Skeletal muscle satellite cell (primary cell): ENCODE data around the gene FRMD3.

Experiments used
- H3K27me3 ChIP-seq: 2 replicates; pipeline ENCODE4 v1.7.0; 2013; ENCODE audit warnings: low read length; ENCODE audit not compliant: control insufficient read depth, insufficient read depth
- H3K36me3 ChIP-seq: 2 replicates; pipeline ENCODE4 v1.7.0; 2013; ENCODE audit warnings: mild to moderate bottlenecking, control low read depth, low read length; ENCODE audit not compliant: insufficient read depth
- H3K4me1 ChIP-seq: 2 replicates; pipeline ENCODE4 v1.7.0; 2013; ENCODE audit warnings: low read length; ENCODE audit not compliant: control insufficient read depth, insufficient read depth
- H3K4me2 ChIP-seq: 2 replicates; pipeline ENCODE4 v1.7.0; 2013; ENCODE audit warnings: mild to moderate bottlenecking, low read length
- H3K4me3 ChIP-seq: 2 replicates; pipeline ENCODE4 v1.7.0; 2013; ENCODE audit warnings: low read length
- H3K9ac ChIP-seq: 2 replicates; pipeline ENCODE4 v1.7.0; 2013; ENCODE audit warnings: mild to moderate bottlenecking, low read depth, low read length, moderate library complexity
- H3K9me3 ChIP-seq: replicated peaks from 2 replicates; pipeline ENCODE4 v1.7.0; 2013; ENCODE audit warnings: mild to moderate bottlenecking, control low read depth, low read length

FRMD3 gene

DNA sequence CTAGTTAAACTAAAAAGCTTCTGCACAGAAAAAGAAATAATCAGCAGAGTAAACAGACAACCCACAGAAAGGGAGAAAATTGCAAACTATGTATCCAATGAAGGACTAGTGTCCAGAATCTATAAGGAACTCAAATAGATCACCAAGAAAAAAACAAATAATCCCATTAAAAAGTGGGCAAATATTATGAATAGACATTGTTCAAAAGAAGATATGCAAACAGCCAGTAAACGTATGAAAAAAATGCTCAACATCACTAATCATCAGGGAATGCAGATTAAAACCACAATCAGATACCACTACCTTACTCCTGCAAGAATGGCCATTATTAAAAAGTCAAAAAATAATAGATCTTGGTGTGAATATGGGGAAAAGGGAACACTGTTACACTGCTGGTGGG is 119.9 kb downstream of the FRMD3 start:
- no peaks in the 10 kb centered on the region for H3K4me1 ChIP-seq
- no peaks in the 10 kb centered on the region for H3K36me3 ChIP-seq
- no peaks in the 10 kb centered on the region for H3K27me3 ChIP-seq
- no peak overlapping the region for H3K4me2 ChIP-seq
- no peak overlapping the region for H3K9ac ChIP-seq
- no peaks in the 10 kb centered on the region for H3K9me3 ChIP-seq
- H3K4me3 ChIP-seq, result no peak overlapping the region

- no peaks in the 10 kb centered on the region for H3K36me3 ChIP-seq
- no peaks in the 10 kb centered on the region for H3K27me3 ChIP-seq
- no peak overlapping the region for H3K4me2 ChIP-seq
- no peaks in the 10 kb centered on the region for H3K4me1 ChIP-seq
- H3K9ac ChIP-seq, result no peak overlapping the region
- no peak overlapping the region for H3K4me3 ChIP-seq
- H3K9me3 ChIP-seq, result no peaks in the 10 kb centered on the region
These were observed 124.8 kb downstream of the FRMD3 start for GRCh38 chr9:83413367-83413766.

DNA sequence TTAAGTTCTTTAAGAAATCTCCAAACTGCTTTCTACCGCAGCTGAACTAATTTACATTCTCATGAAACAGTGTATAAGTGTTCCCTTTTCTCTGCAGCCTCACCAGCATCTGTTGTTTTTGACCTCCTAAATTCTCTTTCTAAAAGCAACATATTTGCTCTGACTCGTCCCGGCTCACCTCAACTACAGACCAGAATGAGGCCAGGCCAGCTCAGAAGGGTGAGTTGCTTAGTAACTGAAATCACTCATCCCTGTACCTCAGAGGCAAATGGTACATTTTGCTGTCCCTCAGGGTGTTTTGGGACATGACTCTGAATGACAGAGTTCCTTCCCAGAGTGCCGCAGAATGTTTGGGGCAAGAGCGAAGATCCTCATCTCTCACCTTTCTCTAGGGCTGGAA is 127.5 kb downstream of the FRMD3 start:
- no peak overlapping the region for H3K4me3 ChIP-seq
- H3K4me1 ChIP-seq, result no peaks in the 10 kb centered on the region
- no peaks in the 10 kb centered on the region for H3K36me3 ChIP-seq
- no peak overlapping the region for H3K4me2 ChIP-seq
- no peaks in the 10 kb centered on the region for H3K27me3 ChIP-seq
- H3K9ac ChIP-seq, result no peak overlapping the region
- H3K9me3 ChIP-seq, result no peaks in the 10 kb centered on the region

GRCh38 chr9:83406921-83407320 is 131.3 kb downstream of the FRMD3 start:
- Histone ChIP-seq H3K9me3 (no peaks in the 10 kb centered on the region), H3K36me3 (no peaks in the 10 kb centered on the region), H3K4me2 (no peak overlapping the region), H3K9ac (no peak overlapping the region), H3K4me1 (no peaks in the 10 kb centered on the region), H3K27me3 (no peaks in the 10 kb centered on the region), H3K4me3 (no peak overlapping the region)

DNA sequence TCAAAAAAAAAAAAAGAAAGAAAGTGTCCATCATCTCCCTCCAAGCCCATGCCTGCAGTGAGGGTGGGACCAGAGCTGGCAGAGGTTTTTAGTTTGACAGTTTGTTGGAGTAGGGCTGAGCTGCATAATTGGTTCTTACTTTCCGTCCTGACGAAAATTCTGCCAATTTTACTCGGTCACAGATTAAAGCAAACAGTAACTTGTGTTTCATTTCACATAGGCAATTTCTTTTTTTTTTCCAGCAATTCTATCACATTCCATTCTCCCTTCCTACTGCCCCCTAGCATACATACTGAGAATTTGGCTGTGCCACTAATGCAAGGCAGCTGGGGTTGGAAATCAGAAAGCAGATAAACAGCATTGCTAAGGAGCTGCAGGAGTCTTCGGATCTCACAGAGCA is 132.4 kb downstream of the FRMD3 start:
- H3K4me2 ChIP-seq, result no peak overlapping the region
- H3K9ac ChIP-seq, result no peak overlapping the region
- H3K4me3 ChIP-seq, result no peak overlapping the region
- no peaks in the 10 kb centered on the region for H3K9me3 ChIP-seq
- no peaks in the 10 kb centered on the region for H3K36me3 ChIP-seq
- no peaks in the 10 kb centered on the region for H3K4me1 ChIP-seq
- no peaks in the 10 kb centered on the region for H3K27me3 ChIP-seq

DNA sequence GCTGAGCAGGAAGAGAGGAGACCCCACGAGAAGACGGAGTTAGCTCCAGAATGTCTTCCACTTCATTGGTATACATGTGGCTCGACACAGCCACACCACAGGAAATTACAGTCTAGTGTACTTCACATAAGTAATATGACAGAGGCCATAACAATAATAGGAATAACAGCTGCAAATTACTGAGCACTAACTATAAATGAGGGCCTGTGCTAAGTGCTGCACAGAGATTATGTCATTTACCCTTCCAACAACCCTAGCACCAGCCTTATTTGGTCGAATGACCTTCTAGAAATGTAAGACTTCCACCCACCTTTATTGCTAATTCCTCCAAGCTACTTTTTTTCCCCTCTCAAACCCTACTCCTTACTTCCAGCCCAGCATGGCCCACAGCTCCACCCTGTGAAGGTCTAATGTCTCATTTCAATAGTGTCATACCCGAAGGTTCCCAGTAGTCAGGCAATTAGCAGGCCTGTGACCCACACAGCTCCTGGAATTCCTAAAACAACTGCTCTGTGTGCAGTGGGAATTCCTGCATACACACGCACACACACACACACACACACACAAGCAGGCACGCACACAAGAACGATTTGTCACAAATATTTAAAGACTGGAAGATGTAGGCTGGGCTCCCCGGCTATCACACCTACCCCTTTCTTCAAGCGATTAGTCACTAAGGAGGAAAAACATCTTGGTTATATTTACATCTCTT is 134.5 kb downstream of the FRMD3 start:
- Histone ChIP-seq H3K36me3 (no peaks in the 10 kb centered on the region), H3K4me3 (no peak overlapping the region), H3K9ac (no peak overlapping the region), H3K4me1 (no peaks in the 10 kb centered on the region), H3K9me3 (no peaks in the 10 kb centered on the region), H3K27me3 (no peaks in the 10 kb centered on the region), H3K4me2 (no peak overlapping the region)

DNA sequence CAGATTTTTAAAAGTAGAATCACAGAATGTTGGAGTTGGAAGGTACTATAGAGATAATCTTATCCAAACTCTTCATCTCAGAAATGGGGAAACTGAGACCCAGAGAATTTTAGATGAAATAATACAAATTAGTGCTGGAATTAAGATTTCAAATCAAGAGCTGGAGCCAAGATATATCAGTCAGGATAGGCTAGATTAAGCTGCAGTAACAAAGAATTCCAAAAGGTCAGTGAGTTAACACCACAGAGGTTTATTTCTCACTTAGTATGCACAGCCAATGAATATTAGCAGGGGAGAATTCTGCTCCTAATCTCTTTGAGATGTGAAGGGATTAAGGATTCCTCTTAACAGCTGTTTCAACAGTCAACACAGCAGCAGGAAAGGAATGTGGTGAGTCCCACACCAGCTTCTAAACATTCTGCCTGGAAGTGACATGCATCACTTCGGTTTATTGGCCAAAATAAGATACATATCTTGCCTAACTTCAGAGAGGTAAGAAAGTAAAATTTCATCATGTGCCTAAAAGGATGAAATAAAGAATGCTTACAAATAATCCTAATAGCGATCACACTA is 136.8 kb downstream of the FRMD3 start:
- no peaks in the 10 kb centered on the region for H3K9me3 ChIP-seq
- H3K9ac ChIP-seq, result no peak overlapping the region
- no peak overlapping the region for H3K4me2 ChIP-seq
- H3K36me3 ChIP-seq, result no peaks in the 10 kb centered on the region
- no peaks in the 10 kb centered on the region for H3K4me1 ChIP-seq
- no peaks in the 10 kb centered on the region for H3K27me3 ChIP-seq
- H3K4me3 ChIP-seq, result no peak overlapping the region

- Histone ChIP-seq H3K9me3 (no peaks in the 10 kb centered on the region), H3K4me2 (no peak overlapping the region), H3K4me3 (no peak overlapping the region), H3K36me3 (no peaks in the 10 kb centered on the region), H3K4me1 (no peaks in the 10 kb centered on the region), H3K27me3 (no peaks in the 10 kb centered on the region), H3K9ac (no peak overlapping the region)
These were observed 141.4 kb downstream of the FRMD3 start for GRCh38 chr9:83396813-83397212.

GRCh38 chr9:83396342-83396741 is 141.9 kb downstream of the FRMD3 start:
- H3K9ac ChIP-seq, result no peak overlapping the region
- no peaks in the 10 kb centered on the region for H3K4me1 ChIP-seq
- H3K27me3 ChIP-seq, result no peaks in the 10 kb centered on the region
- no peaks in the 10 kb centered on the region for H3K36me3 ChIP-seq
- no peaks in the 10 kb centered on the region for H3K9me3 ChIP-seq
- no peak overlapping the region for H3K4me2 ChIP-seq
- H3K4me3 ChIP-seq, result no peak overlapping the region

- H3K9ac ChIP-seq, result no peak overlapping the region
- no peak overlapping the region for H3K4me2 ChIP-seq
- no peak overlapping the region for H3K4me3 ChIP-seq
- no peaks in the 10 kb centered on the region for H3K4me1 ChIP-seq
- no peaks in the 10 kb centered on the region for H3K9me3 ChIP-seq
- no peaks in the 10 kb centered on the region for H3K36me3 ChIP-seq
- H3K27me3 ChIP-seq, result no peaks in the 10 kb centered on the region
These were observed 146.0 kb downstream of the FRMD3 start for GRCh38 chr9:83392228-83392627.

- H3K4me1 ChIP-seq, result no peaks in the 10 kb centered on the region
- no peaks in the 10 kb centered on the region for H3K36me3 ChIP-seq
- no peak overlapping the region for H3K4me2 ChIP-seq
These were observed 149.9 kb downstream of the FRMD3 start for GRCh38 chr9:83388346-83388745.

More at GRCh38 chr9:83388346-83388745, 149.9 kb downstream of the FRMD3 start:
- Histone ChIP-seq H3K9me3 (no peaks in the 10 kb centered on the region), H3K27me3 (no peaks in the 10 kb centered on the region), H3K9ac (no peak overlapping the region), H3K4me3 (no peak overlapping the region)
